Upper lobe of left lung (tissue), 4 donors: ENCODE results near the gene SLC25A29.

Source experiments
- CTCF ChIP-seq, 6 experiments: fragments of 450-650 bp in 4 of 6; fragments of 200-600 bp in 2 of 6; sonication (generic) in 2 of 6; IDR thresholded peaks; one replicate each; pipeline ENCODE4 v1.5.1; 2016 to 2019; ENCODE audit warnings: antibody characterized with exemption in 6 of 6
- EP300 ChIP-seq, 4 donors: sonication (generic); formaldehyde crosslinking; IDR thresholded peaks; one replicate each; pipeline ENCODE4 v1.5.1; 2017; ENCODE audit warnings: antibody characterized with exemption in 4 of 4, control low read depth in 2 of 4
- POLR2A ChIP-seq, 4 donors: fragments of 450-650 bp; IDR thresholded peaks; one replicate each; pipeline ENCODE4 v1.5.1; 2016 to 2017; ENCODE audit warnings: antibody characterized with exemption in 4 of 4, mild to moderate bottlenecking in 2 of 4
- POLR2AphosphoS5 ChIP-seq, 2 donors: sonication (generic); formaldehyde crosslinking; IDR thresholded peaks; one replicate each; pipeline ENCODE4 v1.5.1; 2017; ENCODE audit warnings: antibody characterized with exemption in 2 of 2

GRCh38 chr14:100289916-100290606 is 16.2 kb downstream of the SLC25A29 start:
- no peak for TF ChIP-seq POLR2A (IDR thresholded peaks at IDR 0.05)
- no peak for TF ChIP-seq CTCF (IDR thresholded peaks at IDR 0.05)
- TF ChIP-seq EP300 (IDR thresholded peaks at IDR 0.05), result no peak
- TF ChIP-seq POLR2AphosphoS5 (IDR thresholded peaks at IDR 0.05), result no peak
